Tibial nerve (tissue), 4 donors: ENCODE data around the gene STK10.

ENCODE experiments used
- CTCF ChIP-seq, 5 experiments: fragments of 200-600 bp in 3 of 5; fragments of 450-650 bp in 2 of 5; sonication (generic) in 3 of 5; IDR thresholded peaks; one replicate each; pipeline ENCODE4 v1.5.1; 2016 to 2019; ENCODE audit warnings: antibody characterized with exemption in 5 of 5, mild to moderate bottlenecking in 3 of 5, moderate library complexity in 2 of 5
- EP300 ChIP-seq, 2 donors: sonication (generic); formaldehyde crosslinking; IDR thresholded peaks; one replicate each; pipeline ENCODE4 v1.6.1; 2017; ENCODE audit warnings: antibody characterized with exemption in 2 of 2, mild to moderate bottlenecking in 1 of 2

- TF ChIP-seq CTCF (IDR thresholded peaks at IDR 0.05) = no peak
- no peak for TF ChIP-seq EP300 (IDR thresholded peaks at IDR 0.05)
Observed at GRCh38 chr5:172058088-172058487, 129.9 kb downstream of the STK10 start.
